AG09309 (cell line): ENCODE measurements around the gene ARHGAP10.

Source experiments
- DNase-seq: peaks from one replicate; pipeline ENCODE4 v3.0.0-alpha.2; 2010; ENCODE audit warnings: low read depth
- H3K4me3 ChIP-seq: 2 replicates; pipeline ENCODE4 v1.5.1; 2011; ENCODE audit warnings: mild to moderate bottlenecking, low read depth, low read length, moderate library complexity; ENCODE audit not compliant: control insufficient read depth
- CTCF ChIP-seq: IDR thresholded peaks from 2 replicates; pipeline ENCODE4 v1.5.1; 2011; ENCODE audit warnings: mild to moderate bottlenecking, low read depth, low read length, inconsistent platforms; ENCODE audit not compliant: insufficient read depth, control insufficient read depth; ENCODE audit errors: missing control alignments

Gene ARHGAP10

DNA sequence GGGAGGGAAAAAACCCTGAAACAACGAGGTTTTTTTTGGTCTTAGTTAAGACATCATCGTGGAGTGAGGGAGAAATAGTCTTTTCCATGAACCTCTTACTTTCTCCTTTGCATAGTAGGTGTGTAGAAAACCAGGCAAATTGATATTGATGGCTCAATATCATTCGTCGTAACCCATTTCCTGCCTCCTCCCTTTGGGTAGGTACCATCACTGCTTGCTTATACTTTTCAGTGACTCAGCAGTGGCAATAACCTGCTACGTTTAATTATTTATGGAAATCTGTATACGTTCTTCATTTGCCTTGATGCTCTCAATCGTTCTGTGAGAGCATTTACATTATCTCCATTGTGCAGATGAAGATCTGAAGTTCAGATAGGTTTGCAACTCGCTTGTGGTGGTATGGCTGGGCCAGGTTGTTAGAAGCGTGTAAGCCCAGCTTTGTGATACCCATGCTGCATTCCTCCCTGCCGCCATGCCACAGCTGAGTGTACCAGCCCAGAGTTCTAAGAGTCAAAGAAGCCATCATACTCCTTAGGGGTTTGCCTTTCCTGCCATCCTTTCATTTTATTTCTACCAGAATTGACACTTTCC lies 212.9 kb downstream of the ARHGAP10 start:
- H3K4me3 ChIP-seq, result no peak overlapping the region
- no peak for DNase-seq
- no peak for TF ChIP-seq CTCF

DNA sequence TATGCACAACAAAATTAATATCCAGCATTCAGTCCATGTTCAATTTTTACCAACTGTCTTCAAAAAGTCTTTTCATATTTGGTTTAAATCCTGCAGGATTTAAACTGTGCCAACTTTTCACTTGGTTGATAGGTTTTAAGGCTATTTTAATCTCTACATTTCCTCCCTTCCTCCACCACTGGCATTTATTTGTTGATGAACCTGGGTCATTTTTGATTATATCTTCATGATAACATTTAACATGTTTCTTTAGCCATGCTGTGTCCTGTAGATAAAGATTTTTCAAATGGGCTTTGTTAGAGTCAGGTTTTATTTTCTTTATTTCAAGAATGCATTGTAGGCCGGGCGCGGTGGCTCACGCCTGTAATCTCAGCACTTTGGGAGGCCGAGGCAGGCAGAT lies 216.4 kb downstream of the ARHGAP10 start:
- no peak overlapping the region for H3K4me3 ChIP-seq
- TF ChIP-seq CTCF, result no peak
- DNase-seq, result no peak

GRCh38 chr4:147950261-147950660 lies 218.4 kb downstream of the ARHGAP10 start:
- DNase-seq, result no peak
- no peak for TF ChIP-seq CTCF
- H3K4me3 ChIP-seq, result no peak overlapping the region

GRCh38 chr4:147950841-147951240 lies 219.0 kb downstream of the ARHGAP10 start:
- TF ChIP-seq CTCF, result no peak
- DNase-seq, result no peak
- no peak overlapping the region for H3K4me3 ChIP-seq

- no peak for DNase-seq
- H3K4me3 ChIP-seq, result no peak overlapping the region
- TF ChIP-seq CTCF, result no peak
These were observed 223.0 kb downstream of the ARHGAP10 start for GRCh38 chr4:147954850-147955249.

- no peak for DNase-seq
- no peak overlapping the region for H3K4me3 ChIP-seq
- TF ChIP-seq CTCF, result no peak
These were observed 224.1 kb downstream of the ARHGAP10 start for GRCh38 chr4:147955827-147956558.
